Stimulated activated CD4-positive, alpha-beta T cell treated with anti-CD3 and anti-CD28 coated beads, TNF-alpha, amount 100 ng/mL, for 24 hours (primary cell): ENCODE data around the gene MAN1C1.
A peak's percentile ranks its signal among the peaks of the same experiment; 100 is the strongest.

ENCODE experiments used
- DNase-seq, 3 experiments: peaks; one replicate each; pipeline ENCODE4 v3.0.0-alpha.2; 2020; ENCODE audit warnings: low read depth in 3 of 3

The MAN1C1 gene

DNA sequence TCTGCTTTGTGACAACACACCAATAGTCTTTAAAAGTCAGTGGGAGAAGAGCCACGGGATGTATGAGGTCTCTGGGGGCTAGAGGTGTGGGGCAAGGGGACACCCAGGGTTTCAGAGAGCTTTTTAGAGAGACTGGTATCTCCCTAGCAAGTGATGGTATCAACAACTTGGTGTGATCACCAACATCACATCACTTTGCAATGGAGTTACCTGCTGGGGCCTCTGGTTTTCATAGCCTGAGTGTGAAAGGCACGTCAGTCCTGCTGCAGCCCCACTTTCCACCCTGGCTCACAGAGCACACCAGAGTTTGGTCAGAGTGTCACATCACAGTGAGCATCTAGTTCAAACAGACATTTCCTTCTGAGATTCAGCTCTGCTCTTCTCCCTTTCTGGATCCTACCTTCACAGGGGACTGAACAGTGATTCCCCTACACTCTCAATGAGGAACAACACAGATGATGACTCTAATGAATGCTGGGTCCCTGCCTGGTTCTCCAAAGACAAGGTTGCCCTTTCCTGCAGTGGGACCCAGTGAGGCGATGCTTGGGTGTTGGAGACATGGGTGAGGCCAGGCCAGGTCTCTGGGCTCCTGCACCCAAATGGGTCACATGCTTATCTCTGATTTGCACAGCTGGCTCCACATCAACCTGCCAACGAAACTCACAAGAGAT is 2.0 kb upstream of the MAN1C1 start:
- DNase-seq = no peak

DNA sequence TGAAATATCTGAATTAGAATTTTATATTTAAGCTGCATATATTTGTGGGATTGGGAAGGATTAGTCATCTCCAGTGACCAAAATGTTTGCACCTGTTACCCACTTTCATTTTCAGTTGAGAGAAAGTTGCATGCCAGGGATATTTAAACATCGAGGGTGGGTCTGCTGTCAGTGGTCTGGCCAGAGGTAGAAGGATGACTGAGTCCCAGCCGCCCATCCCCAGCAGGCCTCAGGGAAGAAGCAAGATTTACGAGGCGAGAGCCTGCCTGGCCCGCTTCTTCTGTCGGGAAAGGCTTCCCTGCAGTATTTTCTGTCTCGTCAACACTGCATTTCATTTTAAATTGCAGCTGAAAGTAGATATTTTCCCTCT is 1.4 kb upstream of the MAN1C1 start:
- DNase-seq = no peak

DNA sequence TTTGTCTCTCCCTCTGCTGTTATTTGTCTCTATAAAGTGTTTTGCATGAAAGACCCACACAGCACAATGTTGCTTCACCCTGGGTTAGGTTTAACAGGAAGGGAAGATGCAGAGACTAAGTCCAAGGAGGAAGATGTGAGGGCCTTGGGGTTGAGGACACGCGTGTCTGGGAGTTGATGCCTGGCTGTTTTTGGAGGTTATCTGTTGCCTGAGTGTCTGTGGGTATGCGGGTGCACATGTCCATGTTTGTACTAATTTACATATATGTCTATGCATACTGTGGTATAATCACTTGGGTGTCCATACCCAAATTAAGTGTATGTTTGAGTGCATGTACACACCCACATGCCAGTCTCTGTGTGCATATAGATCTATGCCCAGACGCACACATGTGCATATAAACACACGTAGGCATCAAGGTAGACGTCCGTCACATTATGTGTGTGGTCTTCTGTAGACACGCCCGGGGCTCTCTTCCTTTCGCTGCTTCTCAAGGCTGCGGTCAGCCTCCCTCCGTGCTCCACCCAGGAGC is 962 bp upstream of the MAN1C1 start:
- DNase-seq = no peak

DNA sequence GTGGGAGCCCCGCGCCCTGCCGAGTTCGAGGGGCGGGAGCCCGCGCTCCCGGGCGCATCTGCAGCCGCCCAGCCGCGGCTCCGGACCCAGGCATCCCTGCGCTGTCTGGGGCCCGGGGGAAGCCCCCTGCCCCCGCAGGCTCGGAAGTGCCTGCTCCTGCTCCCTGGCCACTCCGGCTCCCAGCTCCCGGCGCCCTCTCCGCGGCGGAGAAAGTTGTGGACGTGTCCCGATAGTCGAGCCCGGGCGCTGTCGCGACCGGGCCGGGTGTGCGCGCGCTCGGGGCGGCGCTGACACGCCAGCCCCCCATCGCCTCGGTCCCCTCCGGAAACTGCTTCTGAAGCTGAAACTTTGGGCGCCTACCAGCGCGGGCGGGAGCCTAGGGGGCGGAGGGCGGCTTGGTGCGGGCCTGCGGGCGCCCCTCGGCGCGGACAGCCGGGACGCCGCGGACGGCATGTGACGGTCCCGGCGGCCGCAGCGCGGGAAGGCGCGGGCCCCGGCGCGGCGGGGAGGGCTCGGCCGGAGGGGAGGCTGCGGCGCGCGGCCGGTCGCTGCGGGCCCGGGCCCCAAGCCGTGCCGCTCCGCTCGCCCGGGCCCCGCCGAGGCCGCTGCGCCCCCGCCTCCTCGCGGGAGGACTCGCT is 515 bp downstream of the MAN1C1 start:
- peak in 1 of 3 experiments; percentile 38 for DNase-seq

DNA sequence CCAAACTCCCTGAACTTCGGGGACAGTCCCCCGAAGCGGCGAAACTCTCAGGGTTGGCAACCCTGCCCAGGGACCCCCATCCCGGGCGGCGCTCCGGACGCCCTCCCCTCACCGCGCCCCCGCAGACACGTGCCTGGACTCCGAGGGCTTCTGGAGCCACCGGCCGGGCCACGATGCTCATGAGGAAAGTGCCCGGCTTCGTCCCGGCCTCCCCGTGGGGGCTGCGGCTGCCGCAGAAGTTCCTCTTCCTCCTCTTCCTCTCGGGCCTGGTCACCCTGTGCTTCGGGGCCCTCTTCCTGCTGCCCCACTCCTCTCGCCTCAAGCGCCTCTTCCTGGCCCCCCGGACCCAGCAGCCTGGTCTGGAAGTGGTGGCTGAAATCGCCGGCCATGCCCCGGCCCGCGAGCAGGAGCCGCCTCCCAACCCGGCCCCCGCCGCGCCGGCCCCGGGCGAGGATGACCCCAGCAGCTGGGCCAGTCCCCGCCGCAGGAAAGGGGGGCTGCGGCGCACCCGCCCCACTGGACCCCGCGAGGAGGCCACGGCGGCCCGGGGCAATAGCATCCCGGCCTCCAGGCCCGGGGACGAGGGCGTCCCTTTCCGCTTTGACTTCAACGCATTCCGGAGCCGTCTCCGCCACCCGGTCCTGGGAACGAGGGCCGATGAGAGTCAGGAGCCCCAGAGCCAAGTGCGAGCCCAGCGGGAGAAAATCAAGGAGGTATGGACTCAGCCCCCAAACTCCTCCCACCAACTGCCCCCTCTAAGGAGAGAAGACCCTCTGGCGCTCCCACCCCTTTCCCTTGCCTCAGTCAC is 1.2 kb downstream of the MAN1C1 start:
- DNase-seq = no peak

DNA sequence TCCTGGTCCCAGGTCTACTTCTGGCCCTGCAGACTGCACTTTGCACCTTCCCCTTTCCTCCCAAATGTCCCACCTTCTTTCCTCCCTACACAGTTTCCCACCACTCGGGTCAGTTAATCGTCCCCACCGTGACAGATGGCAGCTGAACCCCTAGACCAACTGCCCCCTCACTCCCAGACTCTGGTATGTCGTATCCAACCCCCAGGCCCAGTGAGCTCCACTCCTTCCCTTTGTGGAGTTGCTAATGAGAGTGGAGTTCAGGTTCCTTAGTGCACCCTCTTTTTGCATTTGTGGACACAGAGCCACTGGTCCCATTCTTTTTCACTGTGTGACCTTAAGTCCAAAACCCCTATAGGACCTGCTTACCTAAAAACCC is 1.8 kb downstream of the MAN1C1 start:
- DNase-seq = no peak

DNA sequence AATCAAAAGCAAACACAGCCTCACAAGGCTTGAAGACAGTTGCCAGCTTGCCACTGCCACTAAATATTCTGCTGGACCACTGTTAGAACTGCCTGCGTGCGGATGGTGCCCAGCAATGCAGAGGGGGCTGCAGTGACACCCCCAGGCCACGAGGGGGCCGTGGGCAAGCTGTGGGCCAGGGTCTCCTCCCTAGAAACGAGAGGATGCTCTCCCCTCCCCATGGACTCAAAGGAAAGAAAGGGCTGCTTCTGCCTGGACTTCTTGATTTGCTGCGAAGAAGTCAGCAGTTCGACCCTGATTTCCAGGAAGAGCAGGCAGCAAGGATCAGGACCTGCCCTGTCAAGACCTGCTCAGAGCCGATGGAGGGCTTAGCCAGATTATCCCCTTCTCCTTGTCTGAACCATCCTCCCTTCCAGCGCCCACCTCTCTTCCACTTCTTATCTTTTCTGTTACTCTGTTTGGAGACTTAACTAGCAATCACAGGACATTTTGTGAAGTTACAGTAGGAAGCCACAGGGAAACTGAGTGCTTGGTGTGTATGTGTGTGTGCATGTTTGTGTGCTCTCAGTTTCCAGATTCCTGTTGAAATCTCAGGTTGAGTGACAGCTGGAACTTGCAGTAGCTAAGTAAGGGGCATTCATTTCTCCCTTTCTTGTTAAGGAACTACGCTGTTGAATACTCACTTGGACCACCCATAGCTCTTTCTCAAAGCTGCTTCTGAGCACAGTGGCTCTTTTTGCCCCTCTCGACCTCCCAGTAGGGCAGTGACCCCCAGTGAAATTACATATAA is 2.7 kb downstream of the MAN1C1 start:
- DNase-seq = peak in 1 of 3 experiments; percentile 55

DNA sequence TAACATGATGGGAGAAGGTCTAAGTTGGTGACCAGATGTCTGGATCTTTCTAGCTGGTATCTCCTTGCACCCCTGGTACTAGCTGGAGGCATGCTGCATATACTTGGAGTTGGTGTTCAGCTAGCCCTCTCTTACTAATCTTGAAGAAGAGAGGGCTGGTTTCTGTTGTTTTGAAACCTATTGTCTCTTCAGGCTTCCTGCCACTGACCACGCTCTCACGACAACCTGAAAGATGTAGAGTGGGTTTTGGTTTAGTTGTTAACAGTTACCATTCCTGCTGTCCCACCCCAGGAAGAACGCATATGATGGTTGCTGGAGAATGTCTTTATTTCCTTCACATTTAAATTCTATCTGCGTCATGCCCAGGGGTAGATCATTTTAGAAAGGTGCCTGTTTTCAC is 3.6 kb downstream of the MAN1C1 start:
- DNase-seq = no peak

DNA sequence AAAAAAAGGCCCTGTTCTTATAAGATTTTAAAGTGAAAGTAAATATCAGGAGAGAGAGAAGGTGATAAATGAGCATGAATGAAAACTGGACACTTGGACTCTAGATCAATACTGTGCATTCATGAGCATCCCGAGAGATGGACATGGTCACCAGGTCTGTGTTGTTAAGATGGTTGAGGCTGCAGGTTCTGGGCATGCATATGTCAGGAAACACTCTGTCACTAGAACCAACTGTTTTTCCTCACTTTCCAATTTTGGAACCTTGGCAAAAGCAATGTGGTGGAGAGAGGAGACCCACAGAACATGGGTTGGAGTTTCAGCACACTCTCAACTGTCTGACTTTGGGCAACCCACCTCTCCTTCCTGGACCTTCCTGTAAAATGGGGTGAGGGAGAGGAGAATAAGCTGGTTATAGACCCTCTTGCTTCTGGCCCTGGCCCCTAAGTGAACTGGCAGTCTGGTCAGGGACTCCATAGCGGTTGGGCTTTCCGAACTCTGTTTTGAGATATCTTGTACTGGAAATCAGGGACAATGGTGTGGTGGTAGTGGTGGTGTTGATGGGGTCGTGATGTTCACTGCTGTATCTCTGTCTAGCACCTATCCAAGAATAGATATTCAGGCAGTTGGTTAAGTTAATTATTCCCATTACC is 4.2 kb downstream of the MAN1C1 start:
- DNase-seq = no peak

DNA sequence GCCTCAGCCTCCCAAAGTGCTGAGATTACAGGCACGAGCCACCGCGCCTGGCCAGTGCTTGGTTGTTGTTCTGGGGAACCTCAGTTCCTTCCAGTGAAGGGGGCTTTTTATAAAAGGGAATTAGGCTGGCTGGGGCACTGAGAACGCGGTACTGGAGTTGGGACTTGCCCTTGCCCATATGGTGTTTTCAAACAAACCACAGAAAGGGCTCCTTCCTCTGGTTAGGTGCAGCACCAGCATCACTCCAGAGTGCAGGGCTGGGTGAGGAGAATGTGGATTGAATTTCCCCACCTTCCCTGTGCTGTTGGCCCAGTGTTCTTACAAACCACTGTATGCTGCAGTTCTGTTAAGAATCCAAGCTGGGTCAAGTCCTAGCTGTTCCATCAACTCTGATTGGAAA is 5.3 kb downstream of the MAN1C1 start:
- DNase-seq = no peak

DNA sequence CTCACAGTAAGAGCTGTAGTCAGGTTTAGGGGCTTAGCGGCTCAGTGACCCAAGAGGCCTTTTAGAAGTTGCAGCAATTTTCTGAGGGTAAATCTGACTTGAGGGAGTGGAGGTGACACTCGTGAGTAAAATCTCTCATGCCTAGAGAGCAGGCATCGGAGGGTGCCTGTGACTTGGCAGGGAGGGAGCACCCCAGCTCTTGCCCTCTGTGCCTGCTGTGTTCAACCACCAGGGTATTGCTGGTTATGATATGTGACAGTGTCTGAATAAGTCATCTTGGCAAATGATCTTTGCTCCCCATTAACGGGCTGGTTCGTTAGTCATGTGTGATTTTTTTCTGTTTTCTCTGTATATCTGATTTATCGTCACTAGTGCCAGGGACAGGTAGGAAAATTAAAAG is 5.9 kb downstream of the MAN1C1 start:
- DNase-seq = no peak

DNA sequence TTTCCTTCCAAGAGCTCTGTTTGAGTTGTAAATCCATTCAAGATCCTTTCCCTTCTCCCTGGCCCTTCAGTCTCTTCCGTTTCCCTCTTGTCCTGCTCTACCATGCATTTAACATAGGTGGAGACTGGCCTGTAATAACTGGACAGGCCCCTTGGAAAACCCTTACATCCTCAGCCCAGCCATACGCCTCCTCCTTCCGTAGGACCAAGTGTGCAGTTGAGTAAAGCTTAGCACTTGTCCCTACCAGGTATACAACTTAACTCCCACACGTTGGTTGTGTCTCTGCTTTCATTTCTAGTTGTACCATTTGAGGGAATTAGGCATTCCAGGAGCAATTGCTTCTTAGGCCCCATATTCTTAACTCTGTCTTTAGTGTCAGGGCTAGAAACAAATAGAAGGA is 6.4 kb downstream of the MAN1C1 start:
- DNase-seq = no peak

DNA sequence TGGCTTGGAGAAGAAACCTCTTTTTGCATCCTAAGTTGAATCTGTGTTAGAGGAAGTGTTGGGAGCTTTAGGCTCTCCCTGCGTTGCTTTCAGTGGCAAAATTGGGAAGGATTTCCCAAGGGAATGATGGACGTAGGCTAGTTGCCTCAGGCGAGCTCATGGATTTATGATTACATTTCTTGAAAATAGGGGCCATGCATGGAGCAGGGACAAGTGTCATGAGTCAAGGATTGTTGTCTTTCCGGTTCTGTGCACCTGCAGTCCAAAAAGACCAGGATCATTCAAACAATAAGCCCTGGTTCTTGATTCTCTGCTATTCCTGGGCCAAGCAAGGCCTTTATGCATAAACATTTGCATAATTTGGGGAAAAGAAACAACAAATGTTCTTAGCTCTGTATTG is 7.1 kb downstream of the MAN1C1 start:
- DNase-seq = no peak

DNA sequence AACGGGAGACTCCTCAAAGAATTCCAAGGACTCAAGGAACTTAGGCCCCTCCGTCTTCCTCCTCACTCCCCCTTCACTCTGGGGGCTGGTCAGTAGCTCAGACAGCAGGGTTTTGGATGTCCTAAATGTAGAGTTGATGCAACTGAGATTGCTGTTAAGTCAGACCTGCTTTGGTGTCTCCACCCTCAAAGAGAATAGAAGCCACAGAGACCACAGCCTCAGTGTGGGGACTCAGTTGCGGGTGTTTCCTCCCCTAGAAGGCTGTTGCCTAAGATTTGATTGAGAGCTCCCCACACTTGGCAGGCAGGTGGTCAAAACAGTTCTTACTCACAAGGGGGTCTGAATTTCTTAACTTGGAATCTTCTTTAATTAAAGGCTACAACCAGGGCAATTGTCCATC is 7.6 kb downstream of the MAN1C1 start:
- DNase-seq = no peak

DNA sequence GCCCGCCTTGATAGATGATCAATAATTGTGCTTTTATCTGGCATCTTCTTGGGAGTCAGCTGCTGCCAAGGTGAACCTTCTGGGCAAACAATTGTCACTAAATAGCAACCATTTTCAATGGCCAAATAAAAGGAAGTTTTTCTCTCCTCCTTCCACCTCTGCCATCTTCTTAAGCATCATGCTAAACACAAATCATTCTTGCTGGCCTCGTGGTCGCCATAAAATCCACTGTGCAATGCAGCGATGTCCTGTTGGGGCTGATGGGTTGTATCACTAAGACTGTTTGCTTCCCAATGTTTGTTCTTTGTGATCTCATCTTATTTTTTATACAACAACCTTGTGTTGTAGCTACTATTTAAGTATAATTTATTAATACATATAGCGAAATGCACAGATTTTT is 8.0 kb downstream of the MAN1C1 start:
- DNase-seq = no peak

DNA sequence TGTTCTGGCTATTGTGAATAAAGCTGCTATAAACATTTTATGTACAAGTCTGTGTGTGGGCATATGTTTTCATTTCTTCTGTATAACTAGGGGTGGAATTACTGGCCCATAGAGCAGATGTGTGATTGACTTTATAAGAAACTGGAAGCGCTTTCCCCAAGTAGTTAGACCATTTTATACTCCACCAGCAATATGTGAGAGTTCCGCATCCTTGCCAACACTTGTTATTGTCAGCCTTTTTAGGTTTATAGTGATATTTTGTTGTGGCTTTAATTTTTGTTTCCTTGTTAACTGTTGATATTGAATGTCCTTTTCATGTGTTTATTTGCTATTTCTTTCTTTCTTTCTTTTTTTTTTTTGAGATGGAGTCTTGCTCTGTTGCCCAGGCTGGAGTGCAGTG is 9.4 kb downstream of the MAN1C1 start:
- no peak for DNase-seq

DNA sequence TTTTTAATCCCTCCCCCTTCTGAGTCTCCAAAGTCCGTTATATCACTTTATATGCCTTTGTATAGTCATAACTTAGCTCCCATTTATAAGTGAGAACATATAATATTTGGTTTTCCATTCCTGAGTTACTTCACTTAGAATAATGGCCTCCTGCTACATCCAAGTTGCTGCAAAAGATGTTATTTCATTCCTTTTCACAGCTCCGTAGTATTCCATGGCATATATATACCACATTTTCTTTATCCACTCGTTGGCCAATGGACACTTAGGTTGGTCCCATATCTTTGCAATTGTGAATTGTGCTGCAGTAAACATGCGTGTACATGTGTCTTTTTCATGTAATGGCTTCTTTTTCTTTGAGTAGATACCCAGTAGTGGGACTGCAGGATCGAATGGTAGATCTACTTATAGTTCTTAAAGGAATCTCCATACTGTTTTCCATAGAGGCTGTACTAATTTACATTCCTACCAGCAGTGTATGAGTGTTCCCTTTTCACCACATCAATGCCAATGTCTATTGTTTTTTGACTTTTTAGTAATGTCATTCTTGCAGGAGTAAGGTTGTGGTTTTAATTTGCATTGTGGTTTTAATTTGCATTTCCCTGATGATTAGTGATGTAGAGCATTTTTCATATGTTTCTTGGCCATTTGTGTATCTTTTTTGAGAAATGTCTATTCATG is 12.3 kb downstream of the MAN1C1 start:
- DNase-seq = no peak

DNA sequence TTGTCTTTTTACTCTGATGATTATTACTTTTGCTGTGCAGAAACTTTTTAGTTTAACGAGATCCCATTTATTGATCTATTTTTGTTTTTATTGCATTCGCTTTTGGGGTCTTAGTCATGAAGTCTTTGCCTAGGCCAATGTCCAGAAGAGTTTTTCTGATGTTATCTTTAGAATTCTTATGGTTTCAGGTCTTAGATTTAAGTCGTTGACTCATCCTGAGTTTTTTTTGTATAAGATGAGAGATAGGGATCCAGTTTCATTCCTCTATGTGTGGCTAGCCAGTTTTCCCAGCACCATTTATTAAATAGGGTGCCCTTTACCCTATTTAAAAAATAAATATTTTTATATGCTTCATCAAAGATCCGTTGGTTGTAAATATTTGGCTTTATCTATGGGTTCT is 13.2 kb downstream of the MAN1C1 start:
- no peak for DNase-seq

DNA sequence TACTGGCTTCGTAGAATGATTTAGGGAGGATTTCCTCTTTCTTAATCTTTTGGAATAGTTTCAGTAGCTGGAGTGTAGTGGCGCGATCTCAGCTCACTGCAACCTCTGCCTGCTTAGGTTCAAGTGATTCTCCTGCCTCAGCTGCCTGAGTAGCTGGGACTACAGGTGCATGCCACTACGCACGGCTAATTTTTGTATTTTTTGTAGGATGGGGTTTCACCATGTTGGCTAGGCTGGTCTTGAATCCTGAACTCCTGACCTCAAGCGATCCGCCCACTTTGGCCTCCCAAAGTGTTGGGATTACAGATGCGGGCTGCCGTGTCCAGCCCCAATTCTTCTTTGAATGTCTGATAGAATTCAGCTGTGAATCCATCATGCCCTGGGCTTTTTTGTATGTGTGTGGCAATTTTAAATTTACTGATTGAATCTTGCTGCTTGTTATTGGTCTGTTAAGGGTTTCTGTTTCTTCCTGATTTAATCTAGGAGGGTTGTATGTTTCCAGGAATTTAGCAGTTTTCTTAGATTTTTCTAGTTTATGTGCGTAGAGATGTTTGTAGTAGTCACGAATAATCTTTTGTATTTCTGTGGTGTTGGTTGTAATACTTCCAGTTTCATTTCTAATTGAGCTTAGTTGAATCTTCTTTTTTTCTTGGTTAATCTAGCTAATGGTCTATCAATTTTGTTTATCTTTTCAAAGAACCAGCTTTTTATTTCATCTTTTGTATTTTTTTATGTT is 15.3 kb downstream of the MAN1C1 start:
- DNase-seq = no peak

DNA sequence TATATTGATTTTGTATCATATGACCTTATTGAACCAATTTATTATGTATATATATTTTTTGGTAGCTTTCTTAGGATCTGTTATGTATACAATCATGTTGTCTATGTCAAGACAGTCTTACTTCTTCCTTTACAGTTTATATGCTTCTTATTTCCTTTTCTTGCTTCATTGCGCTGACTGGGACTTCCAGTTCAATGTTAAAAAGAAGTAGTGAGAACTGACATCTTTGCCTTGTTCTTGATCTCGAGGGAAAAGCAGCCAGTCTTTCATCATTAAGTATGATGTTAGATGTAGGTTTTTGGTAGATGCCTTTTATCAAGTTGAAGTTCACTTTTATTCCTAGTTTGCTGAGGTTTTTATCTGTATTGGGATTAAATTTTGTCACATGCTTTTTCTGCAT is 17.5 kb downstream of the MAN1C1 start:
- no peak for DNase-seq
